Measurements from ENCODE around the gene RAVER2. TPM values are rescaled to one million over a fixed set of nuclear protein-coding genes. Genes with fewer than 3 reads are reported as not detected.

Gene RAVER2
- total RNA-seq, 1 experiment from 2014 or later, result 13.3 TPM

DNA sequence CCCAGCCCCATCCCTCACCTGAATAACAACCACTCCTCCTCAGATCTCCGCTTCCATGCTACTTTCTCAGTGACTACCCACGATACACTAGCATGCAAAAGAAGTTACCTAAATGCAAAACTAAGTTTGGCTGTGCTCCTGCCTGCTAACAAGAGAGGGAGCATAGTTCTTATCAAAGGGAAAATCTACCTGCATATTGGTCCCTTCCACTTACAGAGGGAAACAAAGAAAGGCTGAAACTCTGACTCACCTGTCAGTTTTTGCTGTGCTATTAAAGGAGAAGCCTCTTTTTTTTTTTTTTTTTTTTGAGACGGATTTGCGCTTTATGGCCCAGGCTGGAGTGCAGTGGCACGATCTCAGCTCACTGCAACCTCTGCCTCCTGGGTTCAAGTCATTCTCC lies 43.8 kb upstream of the RAVER2 start:
- H3K4me1 ChIP-seq (ENCODE audit: insufficient read depth, low read length), result peaks cover 4% of the 10 kb centered on the region; the same call in 1 of the 2 replicates
- no peak overlapping the region for H3T11ph ChIP-seq (ENCODE audit: low read length)
- H4K91ac ChIP-seq (ENCODE audit: insufficient read length, low read depth, low read length), result no peak overlapping the region
- H2BK20ac ChIP-seq (ENCODE audit: low read depth, low read length, poor library complexity, severe bottlenecking), result no peak overlapping the region
- H4K20me1 ChIP-seq (ENCODE audit: control insufficient read depth, insufficient read depth, insufficient read length), result no peaks in the 10 kb centered on the region
- H3K9ac ChIP-seq (ENCODE audit: extremely low read depth, insufficient read length, low read length), result no peak overlapping the region
- Mint-ChIP-seq H3K36me3 (ENCODE audit: insufficient read depth in 1 of 3, low read depth in 3 of 3) (no peaks in the 10 kb centered on the region), H3K27ac (no peak overlapping the region), H3K4me1 (peaks cover 10 to 11% of the 10 kb centered on the region in 2 experiments), H3K9me3 (peaks cover 0 to 3% of the 10 kb centered on the region in 2 experiments; a peak in 1 of 5 replicates), H3K27me3 (ENCODE audit: low read depth) (no peaks in the 10 kb centered on the region), H3K4me3 (no peak overlapping the region)
- H3K14ac ChIP-seq (ENCODE audit: insufficient read depth, low read length), result no peak overlapping the region
- no peak overlapping the region for H3K4ac ChIP-seq (ENCODE audit: low read depth, low read length)
- H4K5ac ChIP-seq (ENCODE audit: insufficient read length, low read depth, low read length), result no peak overlapping the region
- no peak overlapping the region for H2BK15ac ChIP-seq (ENCODE audit: low read depth, low read length)
- no peaks in the 10 kb centered on the region for H3K27me3 ChIP-seq (ENCODE audit: insufficient read depth, low read length)
- H3K23me2 ChIP-seq (ENCODE audit: insufficient read length, low read depth, low read length, poor library complexity, severe bottlenecking), result no peaks in the 10 kb centered on the region
- no peak overlapping the region for H2BK120ac ChIP-seq (ENCODE audit: low read depth, low read length, poor library complexity, severe bottlenecking)
- DNase-seq, result no peak
- no peak overlapping the region for H3K56ac ChIP-seq (ENCODE audit: insufficient read length, low read depth, low read length)
- no peak overlapping the region for H3K4me2 ChIP-seq (ENCODE audit: insufficient read depth, insufficient read length, low read length)
- TF ChIP-seq, protein P1, sequence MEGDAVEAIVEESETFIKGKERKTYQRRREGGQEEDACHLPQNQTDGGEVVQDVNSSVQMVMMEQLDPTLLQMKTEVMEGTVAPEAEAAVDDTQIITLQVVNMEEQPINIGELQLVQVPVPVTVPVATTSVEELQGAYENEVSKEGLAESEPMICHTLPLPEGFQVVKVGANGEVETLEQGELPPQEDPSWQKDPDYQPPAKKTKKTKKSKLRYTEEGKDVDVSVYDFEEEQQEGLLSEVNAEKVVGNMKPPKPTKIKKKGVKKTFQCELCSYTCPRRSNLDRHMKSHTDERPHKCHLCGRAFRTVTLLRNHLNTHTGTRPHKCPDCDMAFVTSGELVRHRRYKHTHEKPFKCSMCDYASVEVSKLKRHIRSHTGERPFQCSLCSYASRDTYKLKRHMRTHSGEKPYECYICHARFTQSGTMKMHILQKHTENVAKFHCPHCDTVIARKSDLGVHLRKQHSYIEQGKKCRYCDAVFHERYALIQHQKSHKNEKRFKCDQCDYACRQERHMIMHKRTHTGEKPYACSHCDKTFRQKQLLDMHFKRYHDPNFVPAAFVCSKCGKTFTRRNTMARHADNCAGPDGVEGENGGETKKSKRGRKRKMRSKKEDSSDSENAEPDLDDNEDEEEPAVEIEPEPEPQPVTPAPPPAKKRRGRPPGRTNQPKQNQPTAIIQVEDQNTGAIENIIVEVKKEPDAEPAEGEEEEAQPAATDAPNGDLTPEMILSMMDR (conservative IDR thresholded peaks at IDR 0.05), result no peak
- no peak overlapping the region for H2AFZ ChIP-seq (ENCODE audit: low read length)
- no peak overlapping the region for H4K8ac ChIP-seq (replicated peaks; ENCODE audit: insufficient read length, low read depth, low read length)
- H2BK5ac ChIP-seq (ENCODE audit: insufficient read length, low read length), result no peak overlapping the region
- H2BK12ac ChIP-seq (ENCODE audit: insufficient read length, low read depth, low read length), result no peak overlapping the region
- no peaks in the 10 kb centered on the region for H3K9me3 ChIP-seq (ENCODE audit: control insufficient read depth, low read depth, low read length)
- no CpG with 5 or more reads among the region's 5 CpGs for WGBS (ENCODE audit: extremely low coverage, insufficient read length, low lambda C conversion rate)
- no peaks in the 10 kb centered on the region for H3K79me1 ChIP-seq (ENCODE audit: insufficient read depth, low read depth, low read length, poor library complexity, severe bottlenecking)
- H2AK5ac ChIP-seq (ENCODE audit: insufficient read length, low read length), result no peak overlapping the region
- no peak overlapping the region for H3K23ac ChIP-seq (ENCODE audit: insufficient read length, low read depth, low read length)
- no peak overlapping the region for H3K27ac ChIP-seq (ENCODE audit: insufficient read length, low read depth, low read length)
- no peaks in the 10 kb centered on the region for H3K79me2 ChIP-seq (ENCODE audit: insufficient read depth, low read length)
- no peak overlapping the region for H3K18ac ChIP-seq (ENCODE audit: insufficient read length, low read depth, low read length)

All from H9 (cell line).